ENCODE results near the gene WHAMM. TPM values are rescaled to one million over a fixed set of nuclear protein-coding genes. Genes with fewer than 3 reads are reported as not detected.

Gene WHAMM
- total RNA-seq, 1 donor from 2014 or later = 9.4 TPM

GRCh38 chr15:82804575-82804949 is 4.9 kb upstream of the WHAMM start:
- peaks cover 35% of the 10 kb centered on the region for H3K27me3 Mint-ChIP-seq (ENCODE audit: low read depth)
- H3K4me3 Mint-ChIP-seq = no peak overlapping the region
- no peaks in the 10 kb centered on the region for H3K36me3 Mint-ChIP-seq
- H3K9me3 Mint-ChIP-seq = no peaks in the 10 kb centered on the region
- no peak for DNase-seq (ENCODE audit: low spot score in 2 of 2, unreplicated experiment in 2 of 2)
- H3K27ac Mint-ChIP-seq = no peak overlapping the region
- H3K4me1 Mint-ChIP-seq = peaks cover 11% of the 10 kb centered on the region
- TF ChIP-seq CTCF (IDR thresholded peaks at IDR 0.05; ENCODE audit: unreplicated experiment) = no peak

- H3K4me1 Mint-ChIP-seq = peaks cover 14% of the 10 kb centered on the region
- H3K4me3 Mint-ChIP-seq = no peak within 1 kb of the TSS
- H3K27ac Mint-ChIP-seq = no peak within 1 kb of the TSS
- H3K36me3 Mint-ChIP-seq = no peaks in the 10 kb centered on the region
- DNase-seq (ENCODE audit: low spot score in 2 of 2, unreplicated experiment in 2 of 2) = no peak
- no peaks in the 10 kb centered on the region for H3K9me3 Mint-ChIP-seq
- no peak for TF ChIP-seq CTCF (IDR thresholded peaks at IDR 0.05; ENCODE audit: unreplicated experiment)
- H3K27me3 Mint-ChIP-seq (ENCODE audit: low read depth) = peaks cover 23% of the 10 kb centered on the region
Observed at GRCh38 chr15:82805994-82806406, 3.4 kb upstream of the WHAMM start, which contains the start of gene FSD2. TSS of gene FSD2 (minus strand) at chr15:82806069. CDS start at chr15:82787390, 18,679 bp downstream.

GRCh38 chr15:82807920-82808633 is 1.4 kb upstream of the WHAMM start:
- no peaks in the 10 kb centered on the region for H3K9me3 Mint-ChIP-seq
- no peak overlapping the region for H3K27ac Mint-ChIP-seq
- H3K4me3 Mint-ChIP-seq = no peak overlapping the region
- no peak for DNase-seq (ENCODE audit: low spot score in 2 of 2, unreplicated experiment in 2 of 2)
- peaks cover 7% of the 10 kb centered on the region for H3K27me3 Mint-ChIP-seq (ENCODE audit: low read depth)
- no peak for TF ChIP-seq CTCF (IDR thresholded peaks at IDR 0.05; ENCODE audit: unreplicated experiment)
- no peaks in the 10 kb centered on the region for H3K36me3 Mint-ChIP-seq
- H3K4me1 Mint-ChIP-seq = peaks cover 26% of the 10 kb centered on the region

GRCh38 chr15:82808634-82809041 is 790 bp upstream of the WHAMM start:
- Mint-ChIP-seq H3K36me3 (no peaks in the 10 kb centered on the region), H3K27ac (peak overlapping the region; percentile 90), H3K9me3 (no peaks in the 10 kb centered on the region), H3K27me3 (ENCODE audit: low read depth) (peaks cover 1% of the 10 kb centered on the region), H3K4me3 (no peak overlapping the region), H3K4me1 (peaks cover 26% of the 10 kb centered on the region)
- no peak for TF ChIP-seq CTCF (IDR thresholded peaks at IDR 0.05; ENCODE audit: unreplicated experiment)
- DNase-seq (ENCODE audit: low spot score in 2 of 2, unreplicated experiment in 2 of 2) = no peak

GRCh38 chr15:82810061-82810889 is 847 bp downstream of the WHAMM start:
- Mint-ChIP-seq H3K4me3 (peak overlapping the region; percentile 81), H3K4me1 (peaks cover 17% of the 10 kb centered on the region), H3K27ac (peak overlapping the region; percentile 96), H3K27me3 (ENCODE audit: low read depth) (no peaks in the 10 kb centered on the region), H3K9me3 (no peaks in the 10 kb centered on the region), H3K36me3 (peaks cover 8% of the 10 kb centered on the region)
- no peak for TF ChIP-seq CTCF (IDR thresholded peaks at IDR 0.05; ENCODE audit: unreplicated experiment)
- DNase-seq (ENCODE audit: low spot score in 2 of 2, unreplicated experiment in 2 of 2) = peak; percentile 41 to 77

All from mesothelial cell of epicardium (in vitro differentiated cells).